ENCODE data around the gene CD247.

Gene CD247

GRCh38 chr1:167503626-167504466 is 14.5 kb downstream of the CD247 start:
- no peak for ATAC-seq
- TF ChIP-seq POU6F1 (CRISPR knock-in tag; IDR thresholded peaks at IDR 0.05; ENCODE audit: borderline replicate concordance, low read depth) (no peak), ZNF70 (CRISPR knock-in tag; IDR thresholded peaks at IDR 0.05) (no peak), ESRRG (CRISPR knock-in tag; IDR thresholded peaks at IDR 0.05) (no peak), PATZ1 (CRISPR knock-in tag; IDR thresholded peaks at IDR 0.05; ENCODE audit: borderline replicate concordance) (no peak), CSDC2 (CRISPR knock-in tag; IDR thresholded peaks at IDR 0.05) (no peak), SNAI2 (CRISPR knock-in tag; IDR thresholded peaks at IDR 0.05) (no peak), ARNTL (CRISPR knock-in tag; IDR thresholded peaks at IDR 0.05; ENCODE audit: borderline replicate concordance, low read depth) (no peak), GLIS3 (CRISPR knock-in tag; IDR thresholded peaks at IDR 0.05) (no peak), ZFP3 (CRISPR knock-in tag; IDR thresholded peaks at IDR 0.05) (no peak), TCF4 (CRISPR knock-in tag; IDR thresholded peaks at IDR 0.05; ENCODE audit: borderline replicate concordance) (no peak), ISL1 (CRISPR knock-in tag; IDR thresholded peaks at IDR 0.05) (no peak), TOX (CRISPR knock-in tag; IDR thresholded peaks at IDR 0.05; ENCODE audit: borderline replicate concordance) (no peak), OSR1 (CRISPR knock-in tag; IDR thresholded peaks at IDR 0.05) (no peak), ZFP30 (CRISPR knock-in tag; IDR thresholded peaks at IDR 0.05) (no peak), ZNF565 (CRISPR knock-in tag; conservative IDR thresholded peaks at IDR 0.05; ENCODE audit: low read depth) (no peak)
- TF ChIP-seq, protein P1, sequence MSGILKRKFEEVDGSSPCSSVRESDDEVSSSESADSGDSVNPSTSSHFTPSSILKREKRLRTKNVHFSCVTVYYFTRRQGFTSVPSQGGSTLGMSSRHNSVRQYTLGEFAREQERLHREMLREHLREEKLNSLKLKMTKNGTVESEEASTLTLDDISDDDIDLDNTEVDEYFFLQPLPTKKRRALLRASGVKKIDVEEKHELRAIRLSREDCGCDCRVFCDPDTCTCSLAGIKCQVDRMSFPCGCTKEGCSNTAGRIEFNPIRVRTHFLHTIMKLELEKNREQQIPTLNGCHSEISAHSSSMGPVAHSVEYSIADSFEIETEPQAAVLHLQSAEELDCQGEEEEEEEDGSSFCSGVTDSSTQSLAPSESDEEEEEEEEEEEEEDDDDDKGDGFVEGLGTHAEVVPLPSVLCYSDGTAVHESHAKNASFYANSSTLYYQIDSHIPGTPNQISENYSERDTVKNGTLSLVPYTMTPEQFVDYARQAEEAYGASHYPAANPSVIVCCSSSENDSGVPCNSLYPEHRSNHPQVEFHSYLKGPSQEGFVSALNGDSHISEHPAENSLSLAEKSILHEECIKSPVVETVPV (CRISPR knock-in tag; IDR thresholded peaks at IDR 0.05) = no peak

- ATAC-seq = no peak
- TF ChIP-seq GLIS3 (CRISPR knock-in tag; IDR thresholded peaks at IDR 0.05) = no peak
- TF ChIP-seq ARNTL (CRISPR knock-in tag; IDR thresholded peaks at IDR 0.05; ENCODE audit: borderline replicate concordance, low read depth) = no peak
Measured at GRCh38 chr1:167502719-167503462, 15.4 kb downstream of the CD247 start.

DNA sequence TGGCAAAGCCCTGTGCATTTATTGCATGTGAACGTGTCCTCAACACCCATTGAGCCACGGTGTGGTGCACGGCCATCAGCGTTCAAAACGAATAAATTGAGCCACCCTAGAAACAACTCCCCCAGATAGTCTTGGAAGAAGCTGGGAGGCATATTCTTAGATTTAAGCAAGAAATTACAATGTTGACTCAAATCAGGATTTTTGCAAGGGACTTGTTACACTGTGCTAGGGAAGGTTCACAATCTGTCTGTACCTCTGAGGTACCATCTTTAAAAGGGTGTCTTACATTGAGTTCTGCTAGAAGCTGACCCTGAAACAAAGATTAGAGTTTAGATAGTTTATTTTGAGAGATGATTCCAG is 16.2 kb downstream of the CD247 start:
- ATAC-seq = no peak
- TF ChIP-seq PATZ1 (CRISPR knock-in tag; IDR thresholded peaks at IDR 0.05; ENCODE audit: borderline replicate concordance) = no peak
- TF ChIP-seq TCF4 (CRISPR knock-in tag; IDR thresholded peaks at IDR 0.05; ENCODE audit: borderline replicate concordance) = no peak
- TF ChIP-seq, protein P2, sequence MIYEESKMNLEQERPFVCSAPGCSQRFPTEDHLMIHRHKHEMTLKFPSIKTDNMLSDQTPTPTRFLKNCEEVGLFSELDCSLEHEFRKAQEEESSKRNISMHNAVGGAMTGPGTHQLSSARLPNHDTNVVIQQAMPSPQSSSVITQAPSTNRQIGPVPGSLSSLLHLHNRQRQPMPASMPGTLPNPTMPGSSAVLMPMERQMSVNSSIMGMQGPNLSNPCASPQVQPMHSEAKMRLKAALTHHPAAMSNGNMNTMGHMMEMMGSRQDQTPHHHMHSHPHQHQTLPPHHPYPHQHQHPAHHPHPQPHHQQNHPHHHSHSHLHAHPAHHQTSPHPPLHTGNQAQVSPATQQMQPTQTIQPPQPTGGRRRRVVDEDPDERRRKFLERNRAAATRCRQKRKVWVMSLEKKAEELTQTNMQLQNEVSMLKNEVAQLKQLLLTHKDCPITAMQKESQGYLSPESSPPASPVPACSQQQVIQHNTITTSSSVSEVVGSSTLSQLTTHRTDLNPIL (CRISPR knock-in tag; IDR thresholded peaks at IDR 0.05; ENCODE audit: low read depth) = no peak
- no peak for TF ChIP-seq ZFP3 (CRISPR knock-in tag; IDR thresholded peaks at IDR 0.05)
- TF ChIP-seq BACH2 (CRISPR knock-in tag; IDR thresholded peaks at IDR 0.05; ENCODE audit: borderline replicate concordance) = no peak
- TF ChIP-seq, protein P3, sequence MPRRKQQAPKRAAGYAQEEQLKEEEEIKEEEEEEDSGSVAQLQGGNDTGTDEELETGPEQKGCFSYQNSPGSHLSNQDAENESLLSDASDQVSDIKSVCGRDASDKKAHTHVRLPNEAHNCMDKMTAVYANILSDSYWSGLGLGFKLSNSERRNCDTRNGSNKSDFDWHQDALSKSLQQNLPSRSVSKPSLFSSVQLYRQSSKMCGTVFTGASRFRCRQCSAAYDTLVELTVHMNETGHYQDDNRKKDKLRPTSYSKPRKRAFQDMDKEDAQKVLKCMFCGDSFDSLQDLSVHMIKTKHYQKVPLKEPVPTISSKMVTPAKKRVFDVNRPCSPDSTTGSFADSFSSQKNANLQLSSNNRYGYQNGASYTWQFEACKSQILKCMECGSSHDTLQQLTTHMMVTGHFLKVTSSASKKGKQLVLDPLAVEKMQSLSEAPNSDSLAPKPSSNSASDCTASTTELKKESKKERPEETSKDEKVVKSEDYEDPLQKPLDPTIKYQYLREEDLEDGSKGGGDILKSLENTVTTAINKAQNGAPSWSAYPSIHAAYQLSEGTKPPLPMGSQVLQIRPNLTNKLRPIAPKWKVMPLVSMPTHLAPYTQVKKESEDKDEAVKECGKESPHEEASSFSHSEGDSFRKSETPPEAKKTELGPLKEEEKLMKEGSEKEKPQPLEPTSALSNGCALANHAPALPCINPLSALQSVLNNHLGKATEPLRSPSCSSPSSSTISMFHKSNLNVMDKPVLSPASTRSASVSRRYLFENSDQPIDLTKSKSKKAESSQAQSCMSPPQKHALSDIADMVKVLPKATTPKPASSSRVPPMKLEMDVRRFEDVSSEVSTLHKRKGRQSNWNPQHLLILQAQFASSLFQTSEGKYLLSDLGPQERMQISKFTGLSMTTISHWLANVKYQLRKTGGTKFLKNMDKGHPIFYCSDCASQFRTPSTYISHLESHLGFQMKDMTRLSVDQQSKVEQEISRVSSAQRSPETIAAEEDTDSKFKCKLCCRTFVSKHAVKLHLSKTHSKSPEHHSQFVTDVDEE (CRISPR knock-in tag; IDR thresholded peaks at IDR 0.05) = no peak
- no peak for TF ChIP-seq ISL1 (CRISPR knock-in tag; IDR thresholded peaks at IDR 0.05)
- TF ChIP-seq GLIS3 (CRISPR knock-in tag; IDR thresholded peaks at IDR 0.05) = no peak
- TF ChIP-seq POU6F1 (CRISPR knock-in tag; IDR thresholded peaks at IDR 0.05; ENCODE audit: borderline replicate concordance, low read depth) = no peak
- TF ChIP-seq TOX (CRISPR knock-in tag; IDR thresholded peaks at IDR 0.05; ENCODE audit: borderline replicate concordance) = no peak
- TF ChIP-seq ZC3H10 (CRISPR knock-in tag; IDR thresholded peaks at IDR 0.05) = no peak
- TF ChIP-seq ZNF565 (CRISPR knock-in tag; conservative IDR thresholded peaks at IDR 0.05; ENCODE audit: low read depth) = no peak
- no peak for TF ChIP-seq ZFP30 (CRISPR knock-in tag; IDR thresholded peaks at IDR 0.05)
- no peak for TF ChIP-seq ZNF70 (CRISPR knock-in tag; IDR thresholded peaks at IDR 0.05)
- no peak for TF ChIP-seq PPARA (CRISPR knock-in tag; IDR thresholded peaks at IDR 0.05; ENCODE audit: borderline replicate concordance)
- no peak for TF ChIP-seq CSDC2 (CRISPR knock-in tag; IDR thresholded peaks at IDR 0.05)
- no peak for TF ChIP-seq ARNTL (CRISPR knock-in tag; IDR thresholded peaks at IDR 0.05; ENCODE audit: borderline replicate concordance, low read depth)
- no peak for TF ChIP-seq ZNF8 (CRISPR knock-in tag; IDR thresholded peaks at IDR 0.05)
